ENCODE results near the gene SHC1.

The SHC1 gene

GRCh38 chr1:154957091-154957657 is 13.4 kb downstream of the SHC1 start:
- no peak for DNase-seq (ENCODE audit: low spot score)

DNA sequence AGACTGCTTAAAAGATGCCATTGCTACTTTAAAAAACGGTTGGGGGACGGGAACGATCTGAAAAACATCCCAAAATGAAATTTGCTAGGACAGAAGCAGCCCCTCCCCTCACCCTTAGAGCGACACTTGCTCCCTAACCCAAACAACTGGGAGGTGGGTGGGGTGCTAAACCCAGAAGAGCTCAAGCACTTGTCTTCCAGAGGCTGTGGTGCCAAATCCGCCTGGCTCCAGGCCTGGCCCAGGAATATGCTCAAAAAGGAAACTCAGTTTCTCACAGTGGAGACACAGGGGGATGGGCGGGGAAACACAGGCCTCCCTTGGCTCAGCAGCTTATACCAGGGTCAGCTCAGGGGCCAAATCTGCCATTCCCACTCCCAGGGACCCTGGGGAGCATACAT is 14.0 kb downstream of the SHC1 start:
- no peak for DNase-seq (ENCODE audit: low spot score)

DNA sequence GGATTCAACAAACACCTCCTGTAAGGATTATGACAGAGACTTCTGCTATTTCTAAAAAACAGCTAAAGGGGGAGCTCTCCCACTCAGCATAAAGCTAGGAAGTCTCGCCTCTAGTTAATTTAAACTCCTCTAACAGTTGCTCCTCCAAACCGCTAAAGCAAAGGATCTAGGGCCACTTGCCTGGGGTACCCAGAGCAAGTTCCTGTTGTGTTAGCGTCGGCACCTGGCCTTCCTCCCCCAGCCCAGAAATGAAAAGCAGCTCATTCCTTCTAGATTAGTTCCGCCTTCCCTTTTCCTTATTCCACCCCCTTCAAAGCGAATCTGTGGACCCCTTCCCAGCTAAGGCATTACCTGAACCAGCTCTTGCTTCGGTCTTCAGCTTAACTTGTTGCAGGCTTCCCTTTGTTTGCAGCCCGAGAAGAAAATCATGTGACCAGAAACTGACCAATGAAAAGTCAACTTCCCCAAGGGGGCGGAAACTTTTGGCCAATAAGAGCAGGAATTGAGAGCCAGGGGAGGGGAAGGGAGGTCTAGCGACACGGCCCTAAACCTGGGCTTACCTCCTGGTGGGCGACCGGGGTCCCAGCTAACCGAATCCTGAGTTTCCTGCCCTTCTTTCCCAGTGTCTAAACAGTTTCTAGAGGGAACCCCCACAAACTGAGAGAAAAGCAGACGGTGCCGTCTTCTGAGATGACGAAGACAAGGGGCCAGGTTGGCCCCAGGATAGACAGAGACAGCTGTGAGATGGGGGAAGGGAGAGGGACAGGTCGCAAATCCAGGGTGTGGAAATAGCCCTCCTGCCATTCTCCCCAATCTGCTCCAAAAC is 14.6 kb downstream of the SHC1 start, which contains the start of gene PBXIP1:
Gene PBXIP1 (minus strand): TSS at position 382 of the 826 bp plus-strand sequence. CDS start 2,378 bp downstream, outside the sequence.
- peak; percentile 90 for DNase-seq (ENCODE audit: low spot score)

DNA sequence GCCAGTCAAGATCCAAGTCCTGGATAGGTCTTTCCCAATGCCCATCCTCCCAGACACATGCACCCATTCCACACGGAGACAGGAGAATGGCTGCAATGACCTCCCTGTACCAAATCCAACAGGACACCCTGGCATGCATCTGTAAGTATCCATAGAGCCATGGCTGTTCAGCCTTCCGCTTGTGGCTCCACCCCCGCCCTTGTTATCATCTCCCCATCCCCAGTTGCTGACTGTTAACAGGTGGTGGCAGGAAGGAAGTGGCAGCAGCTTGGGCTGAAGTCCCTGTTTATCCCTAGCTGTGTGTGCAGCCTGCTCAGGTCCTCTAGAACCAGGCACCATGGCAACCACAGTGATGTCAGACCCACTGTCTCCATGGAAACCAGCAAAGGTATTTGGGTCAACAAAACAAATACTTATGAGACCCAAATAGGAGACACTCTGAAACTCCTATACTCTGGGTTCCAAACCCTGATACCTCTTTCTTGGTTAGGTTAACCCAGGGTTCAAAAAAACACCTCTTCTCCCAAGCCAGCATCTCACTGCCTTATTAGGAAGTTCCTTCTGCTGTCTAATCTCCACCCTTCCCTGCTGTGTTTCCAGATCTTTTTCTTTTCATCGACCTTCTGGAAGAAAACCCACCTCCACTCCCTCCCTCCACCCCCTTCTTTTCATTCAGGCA is 15.4 kb downstream of the SHC1 start:
- no peak for DNase-seq (ENCODE audit: low spot score)

GRCh38 chr1:154954541-154954940 is 16.0 kb downstream of the SHC1 start:
- no peak for DNase-seq (ENCODE audit: low spot score)

DNA sequence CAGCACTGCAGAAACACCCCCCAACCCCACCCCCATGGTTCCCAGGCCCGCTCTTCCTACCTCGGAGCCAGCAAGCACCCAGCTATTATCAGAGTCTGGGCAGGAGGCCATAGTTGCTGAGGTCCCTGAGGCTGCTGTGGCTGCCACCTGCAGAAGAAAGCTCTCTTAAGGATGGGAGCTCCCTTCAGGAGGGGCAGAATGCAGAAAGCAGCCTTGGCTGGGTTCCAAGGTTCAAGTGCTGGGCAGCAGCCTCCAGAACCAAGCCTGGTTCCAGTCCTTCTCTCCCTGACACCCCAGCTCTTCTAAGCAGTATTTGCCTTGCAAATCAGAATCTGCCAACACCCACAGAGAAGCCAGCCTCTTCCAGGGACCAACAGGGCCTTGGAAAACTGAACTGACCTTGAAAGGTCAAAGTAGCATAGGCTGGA is 16.9 kb downstream of the SHC1 start:
- DNase-seq (ENCODE audit: low spot score): no peak

GRCh38 chr1:154952664-154953063 is 17.9 kb downstream of the SHC1 start:
- DNase-seq (ENCODE audit: low spot score): no peak

DNA sequence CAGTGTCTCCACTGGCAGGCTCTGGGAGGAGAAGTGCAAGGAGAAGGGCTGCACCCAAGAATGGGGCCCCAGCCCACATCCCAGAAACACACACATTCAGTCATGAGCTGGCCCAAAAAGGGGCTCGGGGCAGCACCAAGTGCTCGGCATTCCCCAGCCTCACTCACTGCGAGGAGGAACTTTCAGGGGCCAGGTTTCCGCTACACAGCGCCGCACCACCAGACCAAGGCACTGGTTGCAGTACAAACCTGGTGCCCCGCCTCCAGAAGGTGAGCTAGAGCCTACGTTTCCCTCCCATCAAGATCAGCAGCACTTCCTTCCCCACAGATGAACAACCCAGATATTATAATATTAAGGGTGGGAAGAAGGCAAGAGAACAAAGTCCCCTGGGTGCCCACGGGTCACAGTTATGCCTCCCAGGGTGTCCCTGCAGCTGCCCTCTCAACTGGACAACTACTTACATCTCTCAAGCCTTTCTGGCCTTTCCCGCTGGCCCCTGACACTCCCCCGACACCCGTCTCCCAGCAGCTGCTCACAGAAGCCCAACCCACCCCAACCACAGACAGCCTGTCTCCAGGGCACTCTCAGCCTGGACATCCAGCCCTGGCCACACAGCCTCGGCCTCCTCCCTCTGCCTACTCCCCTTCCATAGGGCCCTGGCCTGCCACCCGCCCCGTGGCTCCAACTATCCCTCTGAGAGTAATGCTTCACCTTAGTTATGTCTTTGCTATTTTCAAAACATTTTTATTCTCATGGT is 18.5 kb downstream of the SHC1 start:
- DNase-seq (ENCODE audit: low spot score): no peak

GRCh38 chr1:154948079-154948478 is 22.5 kb downstream of the SHC1 start:
- DNase-seq (ENCODE audit: low spot score): no peak

- no peak for DNase-seq (ENCODE audit: low spot score)
Observed at GRCh38 chr1:154945962-154946850, 24.3 kb downstream of the SHC1 start.

GRCh38 chr1:154945160-154945961 is 25.2 kb downstream of the SHC1 start:
- no peak for DNase-seq (ENCODE audit: low spot score)

DNA sequence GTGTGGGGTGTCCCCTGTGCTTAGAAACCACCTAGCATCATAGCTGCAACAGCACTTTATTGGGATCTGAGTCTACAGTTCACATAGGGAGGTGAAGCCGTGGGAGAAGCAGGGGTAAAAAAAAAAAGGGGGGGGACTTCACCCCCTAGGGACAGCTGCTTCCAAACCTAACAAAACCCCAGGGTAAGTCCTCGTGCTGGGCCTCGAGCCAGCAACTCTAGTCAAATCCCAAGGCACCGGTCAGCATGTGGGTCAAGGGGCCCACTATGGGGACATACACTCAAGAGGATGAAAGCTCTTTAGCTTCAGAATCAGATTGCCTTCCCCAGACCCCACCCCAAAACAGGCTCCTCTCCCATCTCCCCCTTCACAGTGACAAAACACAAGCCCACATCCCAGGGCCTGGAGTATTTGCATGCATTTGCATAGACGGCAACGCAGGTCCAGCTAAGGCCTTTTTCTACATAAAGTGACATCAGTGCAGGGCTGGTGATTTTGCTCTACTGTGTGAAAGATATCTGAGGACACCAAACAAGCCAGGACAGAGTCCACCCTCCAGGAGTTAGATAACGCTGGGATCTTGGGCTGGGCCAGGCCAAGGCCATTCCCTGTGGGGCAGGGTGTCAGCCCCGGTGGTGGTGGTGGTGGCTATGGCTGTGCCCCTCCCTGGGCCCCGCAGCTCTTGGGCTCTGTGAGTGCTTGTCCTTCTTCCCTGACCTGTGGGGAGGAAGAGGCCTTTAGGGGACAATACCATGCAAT is 26.0 kb downstream of the SHC1 start:
- no peak for DNase-seq (ENCODE audit: low spot score)

DNA sequence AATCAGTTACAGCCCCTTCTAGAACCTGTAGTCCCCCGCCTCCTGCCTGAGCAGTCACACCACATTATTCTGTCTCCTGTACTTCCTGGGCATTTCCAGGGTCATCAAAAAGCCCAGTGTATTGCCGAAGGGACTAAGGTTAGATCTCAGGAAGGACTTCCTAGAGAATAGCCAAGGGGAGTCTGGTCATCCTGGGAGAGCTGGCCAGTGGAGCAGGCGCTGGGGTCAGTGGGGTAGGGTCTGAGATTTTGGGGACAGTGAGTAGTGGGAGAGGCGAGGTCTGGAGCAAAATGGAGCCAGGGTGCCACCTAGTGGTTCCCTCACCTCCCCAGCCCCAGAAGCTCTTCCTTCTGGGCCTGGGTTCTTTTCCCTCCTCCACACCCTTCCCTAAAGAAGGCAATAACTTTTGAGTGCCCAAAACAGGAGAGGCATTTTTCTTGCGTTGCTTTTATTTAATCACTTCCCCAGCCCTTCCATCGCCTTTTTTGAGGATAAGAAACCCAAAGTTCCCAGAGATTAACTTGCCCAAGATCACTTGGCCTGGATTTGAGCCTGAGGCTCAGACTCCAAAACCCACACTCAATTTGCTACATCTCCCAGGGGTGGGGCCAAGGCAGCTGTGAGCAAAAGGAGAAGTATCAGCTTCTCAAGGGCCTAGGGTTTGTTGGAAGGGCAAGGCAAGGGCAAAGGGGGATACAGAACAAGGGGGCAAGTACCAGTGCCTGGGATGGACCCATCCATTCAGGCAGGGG is 26.7 kb downstream of the SHC1 start:
- no peak for DNase-seq (ENCODE audit: low spot score)

GRCh38 chr1:154941333-154942013 is 29.1 kb downstream of the SHC1 start:
- DNase-seq (ENCODE audit: low spot score): no peak

- no peak for DNase-seq (ENCODE audit: low spot score)
Observed at GRCh38 chr1:154940651-154941194, 29.8 kb downstream of the SHC1 start.

GRCh38 chr1:154940213-154940560 is 30.4 kb downstream of the SHC1 start:
- no peak for DNase-seq (ENCODE audit: low spot score)

DNA sequence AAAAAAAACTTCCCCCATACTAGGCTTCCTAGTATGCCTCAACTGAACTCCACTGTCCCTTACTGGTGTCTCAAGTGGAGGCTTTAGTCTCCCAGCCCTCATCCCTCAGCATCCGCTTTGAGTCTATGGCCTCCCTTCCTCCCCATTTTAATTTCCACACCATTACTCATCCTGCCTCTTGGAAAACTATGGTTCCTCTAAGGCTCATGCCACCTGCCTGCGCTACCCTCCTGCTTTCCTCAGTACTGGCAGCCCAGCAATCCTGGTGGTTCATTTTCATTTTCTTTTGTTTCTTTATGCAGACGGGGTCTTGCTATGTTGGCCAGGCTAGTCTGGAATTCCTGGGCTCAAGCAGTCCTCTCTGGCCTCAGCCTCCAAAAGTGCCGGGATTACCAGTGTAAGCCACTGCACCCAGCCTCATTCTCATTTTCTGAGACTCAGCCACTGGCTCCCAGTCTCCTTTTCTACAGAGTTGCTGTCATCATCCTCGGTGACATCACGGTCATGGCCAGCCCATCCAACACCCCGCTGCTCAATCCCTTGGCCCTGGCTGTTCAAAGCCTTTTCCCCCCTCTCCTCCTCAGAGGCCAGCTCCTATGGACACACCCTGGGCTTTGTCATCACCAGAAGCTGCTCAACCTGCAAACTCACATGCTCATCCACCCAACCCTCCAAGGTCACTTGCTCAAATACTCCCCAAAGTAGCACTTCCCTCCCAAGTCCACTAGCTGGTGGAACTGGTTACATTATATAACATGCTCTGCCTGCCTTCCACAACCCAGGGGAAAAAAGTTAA is 31.7 kb downstream of the SHC1 start:
- DNase-seq (ENCODE audit: low spot score): no peak

All from left forelimb (tissue), 1 donor.